NCI-H446 (cell line): ENCODE results near the gene RERE.

ENCODE experiments used
- DNase-seq, 2 experiments: peaks; one replicate each; lab custom pipeline; 2025; lab: John Stamatoyannopoulos, UW

The RERE gene

DNA sequence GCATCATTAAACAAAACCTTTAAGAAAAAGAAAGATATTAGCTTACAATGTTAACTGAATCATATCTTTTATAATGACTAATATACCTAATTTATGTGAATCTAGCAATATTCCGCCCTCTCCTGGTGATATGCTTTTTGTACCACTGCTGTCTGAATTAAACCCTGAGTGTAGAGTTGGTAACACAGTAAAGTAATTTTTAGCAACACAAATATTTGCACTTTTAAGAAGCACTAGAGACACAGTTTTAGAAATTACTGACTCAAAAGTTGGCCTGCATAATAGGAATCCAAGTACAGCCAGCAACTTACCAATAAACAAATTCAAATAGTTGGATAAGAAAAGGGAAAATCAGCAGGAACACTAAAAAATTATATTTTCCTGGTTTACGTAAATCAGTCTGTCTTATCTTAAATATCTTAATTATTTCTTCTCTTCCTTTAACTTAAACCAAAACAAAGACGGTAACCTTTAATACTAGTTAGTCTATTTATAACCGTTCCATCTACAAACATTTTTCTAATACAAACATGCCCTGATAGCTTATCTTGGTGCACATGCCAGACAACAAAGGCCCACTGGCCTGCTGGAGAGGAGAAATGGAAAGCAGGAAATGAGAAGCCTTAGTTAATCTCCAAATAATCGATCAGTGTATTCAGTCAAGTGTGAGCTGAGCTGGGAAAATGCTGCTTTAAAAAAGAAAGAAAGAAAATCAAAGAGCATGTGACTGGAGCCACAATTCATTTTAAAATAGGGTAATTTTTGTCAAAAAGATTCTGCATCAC lies 246.0 kb downstream of the RERE start:
- no peak for DNase-seq

DNA sequence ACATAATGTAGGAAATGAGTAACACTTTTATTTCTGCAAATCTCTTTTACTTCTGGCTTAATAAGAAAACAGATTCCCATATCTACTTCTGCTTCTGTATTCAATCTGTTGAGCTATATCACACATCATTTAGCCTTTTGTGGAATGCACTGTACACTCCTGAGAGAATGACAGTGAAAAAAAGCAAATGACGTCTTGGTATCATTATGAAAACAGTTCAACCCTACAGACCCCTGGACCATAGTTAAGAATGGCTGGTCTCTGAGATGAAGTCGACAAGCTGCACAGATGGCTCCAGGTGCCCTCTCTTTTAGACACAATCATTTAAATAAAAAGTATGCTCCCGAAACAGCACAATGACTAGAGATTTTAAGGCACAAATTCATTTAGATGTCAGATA lies 247.0 kb downstream of the RERE start:
- DNase-seq, result no peak

DNA sequence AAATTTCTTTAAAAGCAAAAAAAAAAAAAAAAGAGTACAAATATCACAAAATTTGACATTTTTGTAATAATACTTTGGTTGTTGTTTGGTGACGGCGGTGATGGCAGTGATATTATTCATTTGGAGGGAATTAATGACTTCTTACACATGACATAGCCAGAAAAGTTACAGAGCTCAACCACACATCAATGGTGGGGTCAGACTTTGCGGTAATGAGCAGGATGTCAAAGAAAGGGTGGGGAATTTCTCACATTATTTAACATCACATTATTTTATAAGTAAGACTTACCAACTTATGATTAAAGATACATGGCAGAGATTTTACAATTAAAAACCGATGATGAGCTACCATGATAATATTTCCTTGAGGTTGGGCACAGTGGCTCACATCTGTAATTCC lies 248.2 kb downstream of the RERE start:
- no peak for DNase-seq

DNA sequence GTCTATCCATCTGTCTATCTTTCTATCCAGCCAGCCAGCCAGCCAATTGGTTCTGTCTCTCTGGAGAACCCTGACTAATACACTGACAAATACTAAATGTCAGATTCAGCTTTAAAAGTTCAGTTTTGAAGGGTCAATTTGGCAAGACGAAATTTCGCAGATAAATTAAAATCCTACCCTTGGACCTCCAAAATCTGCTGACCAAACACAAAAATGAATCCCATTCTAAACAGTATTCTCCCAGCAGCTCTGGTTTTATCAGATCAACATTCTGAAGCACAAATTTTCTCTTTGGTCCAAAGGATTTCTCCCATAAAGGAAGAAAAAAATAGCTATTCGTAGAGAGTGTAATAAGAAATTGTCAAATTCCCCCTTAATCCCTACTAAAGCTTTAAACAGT lies 248.6 kb downstream of the RERE start:
- no peak for DNase-seq

DNA sequence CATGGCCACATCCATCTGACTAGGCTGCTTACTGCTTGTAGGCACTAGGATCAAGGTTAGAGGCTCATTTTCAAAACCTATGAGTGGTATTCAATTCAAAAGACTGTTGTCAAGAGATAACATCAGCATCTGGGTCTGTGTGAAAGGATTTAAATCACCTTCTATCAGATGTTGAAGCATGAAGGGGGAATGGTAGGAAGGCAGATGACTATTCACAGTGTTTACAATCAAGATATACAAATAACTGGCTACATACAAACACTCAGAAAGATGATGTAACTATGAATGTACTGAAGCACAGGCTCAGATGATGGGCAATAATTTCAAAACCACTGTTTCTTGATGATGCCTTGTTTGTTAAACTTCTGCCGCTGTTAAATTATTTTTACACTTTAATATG lies 250.3 kb downstream of the RERE start:
- no peak for DNase-seq

DNA sequence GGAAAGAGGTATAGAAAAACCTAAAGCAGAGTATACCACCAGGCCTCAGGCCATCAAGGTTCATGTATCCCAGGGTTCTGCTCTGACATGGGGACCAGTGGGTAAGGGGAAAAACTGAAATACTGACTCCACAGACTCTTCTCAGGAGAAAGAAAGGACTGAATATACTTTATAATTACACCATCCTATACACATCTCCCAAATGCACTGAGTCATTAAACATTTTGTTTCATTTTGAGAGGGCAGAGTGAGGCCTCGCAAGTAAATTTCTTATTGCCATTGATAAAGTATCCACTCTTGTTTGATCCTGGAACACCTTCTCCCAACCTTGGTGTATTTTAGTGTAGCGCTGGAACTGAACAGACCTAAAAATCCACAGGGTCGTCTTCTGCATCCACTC lies 251.6 kb downstream of the RERE start:
- DNase-seq, result no peak

DNA sequence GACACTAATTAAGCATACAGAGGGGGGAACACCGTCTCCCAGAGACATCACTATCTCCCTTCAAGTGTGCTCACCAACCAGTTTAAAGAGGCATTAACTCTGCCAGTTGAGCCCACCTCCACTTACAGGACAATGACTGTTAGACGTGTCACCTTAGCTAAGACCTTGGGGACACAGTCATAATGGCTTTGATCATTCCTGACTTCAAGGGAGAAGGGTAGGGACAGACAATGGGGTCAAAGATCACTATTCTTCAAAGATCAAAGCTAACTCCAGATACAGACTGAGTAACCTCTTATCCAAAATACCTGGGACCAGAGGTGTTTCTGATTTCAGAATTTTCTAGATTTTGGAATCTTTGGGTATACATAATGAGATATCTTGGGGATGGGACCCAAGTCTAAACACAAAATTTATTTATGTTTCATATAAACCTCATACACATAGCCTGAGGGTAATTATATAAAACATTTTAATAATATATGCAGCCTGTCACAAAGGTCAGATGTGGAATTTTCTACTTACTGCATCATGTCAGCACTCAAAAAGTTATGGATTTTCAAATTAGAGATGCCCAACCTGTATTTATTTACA lies 253.4 kb downstream of the RERE start:
- DNase-seq, result no peak

DNA sequence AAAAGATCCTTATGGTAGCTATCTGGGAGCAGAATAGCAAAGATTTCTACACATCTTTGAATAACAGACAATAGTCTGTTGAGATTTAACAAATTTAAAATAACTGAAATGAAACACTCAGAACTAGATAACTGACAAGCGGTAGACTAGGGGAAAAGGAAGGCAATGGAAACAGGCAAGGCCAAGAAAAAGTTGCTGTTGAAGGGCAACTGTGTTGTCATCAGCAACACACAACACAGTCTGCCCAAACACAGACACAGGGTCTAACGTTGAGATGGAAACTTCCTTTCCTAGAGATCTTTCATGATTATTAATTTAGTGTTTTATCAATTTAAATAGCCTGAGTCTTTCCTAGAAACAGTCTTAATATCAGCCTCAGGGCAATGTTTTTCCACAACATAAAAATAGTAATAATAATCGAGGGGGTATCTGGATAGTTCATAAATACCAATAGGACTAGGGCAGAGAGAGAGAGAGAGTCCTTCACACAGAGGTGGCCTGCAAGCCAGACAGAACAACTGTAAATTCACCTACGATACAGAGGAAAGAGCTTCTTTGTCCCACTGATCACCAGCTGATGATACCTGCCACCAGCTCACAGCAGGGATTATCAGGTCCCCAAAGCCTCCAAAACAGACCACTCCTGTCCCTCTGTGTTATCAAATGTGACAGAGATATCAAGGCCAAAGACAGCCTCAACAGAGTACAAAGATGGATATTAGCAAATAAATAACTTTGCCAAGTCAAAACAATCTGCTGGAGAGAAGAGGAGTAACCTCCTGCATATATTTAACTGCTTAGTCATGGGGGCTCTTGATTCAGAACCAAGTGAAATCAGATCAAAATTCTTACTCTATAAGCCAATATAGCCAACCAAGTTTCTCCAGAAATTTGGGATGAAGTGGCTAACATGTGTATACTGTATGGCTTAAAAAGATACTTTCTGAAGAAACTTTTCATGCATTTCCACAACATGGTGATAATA lies 254.3 kb downstream of the RERE start:
- DNase-seq, result no peak

DNA sequence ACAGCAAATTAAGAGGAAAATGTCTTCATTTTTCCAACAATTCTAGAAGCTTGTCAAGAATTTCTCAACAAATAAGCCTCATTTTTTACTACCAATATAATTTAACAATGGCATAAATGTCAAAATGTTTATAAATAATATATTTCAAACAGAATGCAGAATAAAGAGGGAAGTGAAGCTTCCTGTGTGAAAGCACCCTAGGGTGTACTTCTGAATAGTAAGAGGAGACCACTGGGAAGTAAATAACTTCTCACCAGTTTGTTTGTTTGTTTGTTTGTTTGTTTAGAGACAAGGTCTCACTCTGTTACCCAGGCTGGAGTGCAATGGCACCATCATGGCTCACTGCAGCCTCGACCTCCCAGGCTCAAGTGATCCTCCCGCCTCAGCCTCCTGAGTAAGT lies 255.2 kb downstream of the RERE start:
- DNase-seq, result no peak

DNA sequence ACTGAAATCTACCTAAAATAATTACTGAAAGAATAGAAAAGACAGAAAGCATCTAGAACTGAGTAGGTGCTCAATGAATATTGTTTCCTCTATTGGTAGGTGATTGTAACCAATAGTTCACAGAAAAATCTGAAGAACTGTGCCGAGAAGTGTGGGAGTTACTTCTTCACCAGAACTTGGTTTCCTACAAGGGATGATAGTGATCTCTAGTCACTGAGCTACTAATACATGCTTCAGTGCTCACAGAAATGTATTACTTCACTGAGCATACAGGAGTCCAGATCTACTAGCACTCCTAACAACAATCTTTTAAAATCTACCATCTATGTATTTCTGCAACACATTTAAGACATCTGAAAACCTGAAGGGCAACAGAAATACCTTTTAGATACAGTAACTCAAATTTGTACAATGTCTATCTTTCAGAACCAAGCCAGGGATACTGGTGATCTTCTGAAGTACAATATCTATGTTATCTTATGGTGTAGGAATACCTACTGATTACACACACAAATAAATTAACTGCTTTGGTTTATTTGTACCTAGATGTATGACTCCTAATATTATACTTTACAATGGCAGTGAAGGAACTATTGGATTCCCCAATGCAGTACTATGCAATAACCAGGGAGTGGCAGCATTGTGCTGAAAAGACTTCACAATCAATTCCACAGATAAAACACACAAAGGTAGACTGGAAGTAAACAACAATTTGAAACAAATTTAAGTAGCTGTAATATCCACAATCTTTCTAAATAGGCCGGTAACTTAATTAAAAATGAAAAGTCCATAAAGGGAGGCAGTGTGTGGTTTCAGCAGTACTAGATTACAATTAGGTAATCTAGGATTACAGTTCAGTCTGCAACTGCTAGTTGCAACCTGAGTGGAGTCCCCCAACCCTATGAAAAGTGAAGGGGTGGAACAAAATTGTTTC lies 256.6 kb downstream of the RERE start:
- DNase-seq, result peak; percentile 36 to 72

DNA sequence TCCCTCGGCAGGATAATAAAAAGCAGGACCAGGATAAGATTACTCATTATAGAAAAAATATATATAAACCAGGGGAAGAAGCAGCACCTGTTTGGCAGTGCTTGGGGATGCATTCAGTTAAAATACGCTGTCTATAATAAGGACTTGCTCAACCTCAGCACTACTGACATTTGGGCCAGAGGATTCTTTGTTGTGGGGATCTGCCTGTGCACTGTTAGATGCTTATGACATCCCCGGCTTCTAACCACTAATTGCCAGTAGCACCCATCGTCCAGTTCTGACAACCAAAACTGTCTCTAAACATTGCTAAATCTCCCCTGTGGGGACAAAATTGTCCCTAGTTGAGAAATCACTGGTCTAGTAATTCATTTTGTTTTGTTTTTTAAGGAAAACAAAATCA lies 257.4 kb downstream of the RERE start:
- no peak for DNase-seq

DNA sequence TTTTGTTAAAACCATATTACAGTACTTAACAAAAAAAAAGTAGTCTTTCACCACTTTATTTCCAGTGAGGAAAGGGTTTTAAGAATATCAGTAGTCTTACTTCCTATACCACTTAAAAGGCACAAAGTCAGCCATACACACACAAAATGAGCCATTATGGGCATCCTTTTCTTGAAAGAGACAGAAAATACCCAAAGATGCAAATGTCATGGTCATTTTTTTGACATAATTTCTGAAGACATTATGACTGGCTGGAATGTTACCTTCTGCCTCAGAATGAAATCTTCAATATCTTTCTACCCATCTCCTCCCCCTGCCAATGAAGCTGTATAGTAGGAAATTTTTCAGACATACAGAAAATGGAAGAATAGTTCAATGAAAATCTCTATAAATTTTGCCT lies 261.9 kb downstream of the RERE start:
- DNase-seq, result no peak

DNA sequence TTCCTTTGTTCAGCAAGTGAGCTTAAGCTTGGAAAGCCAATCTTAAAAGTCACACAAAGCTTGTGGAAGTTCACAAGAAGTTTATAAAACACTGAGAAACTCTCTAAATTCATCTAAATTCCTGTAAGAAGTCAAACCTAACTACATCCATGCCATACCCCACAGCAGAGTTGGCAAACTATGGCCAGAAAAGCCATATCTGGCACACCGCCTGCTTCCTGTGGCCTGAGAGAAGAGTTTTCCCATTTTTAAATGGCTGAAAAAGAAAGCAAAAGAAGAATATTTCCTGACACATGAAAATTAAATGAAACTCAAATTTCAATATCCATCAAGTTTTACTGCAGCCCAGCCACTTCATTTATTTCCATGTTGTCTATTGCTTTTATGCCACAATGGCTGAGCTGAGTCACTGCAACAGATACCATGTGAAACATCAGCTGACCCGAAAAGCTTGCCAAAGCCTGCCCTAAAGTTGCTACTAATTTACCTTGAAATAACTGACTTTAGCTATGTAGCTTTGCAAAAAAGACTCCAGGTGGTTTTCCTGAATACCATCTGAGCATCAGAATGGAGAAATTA lies 262.4 kb downstream of the RERE start:
- peak; percentile 19 to 51 for DNase-seq

DNA sequence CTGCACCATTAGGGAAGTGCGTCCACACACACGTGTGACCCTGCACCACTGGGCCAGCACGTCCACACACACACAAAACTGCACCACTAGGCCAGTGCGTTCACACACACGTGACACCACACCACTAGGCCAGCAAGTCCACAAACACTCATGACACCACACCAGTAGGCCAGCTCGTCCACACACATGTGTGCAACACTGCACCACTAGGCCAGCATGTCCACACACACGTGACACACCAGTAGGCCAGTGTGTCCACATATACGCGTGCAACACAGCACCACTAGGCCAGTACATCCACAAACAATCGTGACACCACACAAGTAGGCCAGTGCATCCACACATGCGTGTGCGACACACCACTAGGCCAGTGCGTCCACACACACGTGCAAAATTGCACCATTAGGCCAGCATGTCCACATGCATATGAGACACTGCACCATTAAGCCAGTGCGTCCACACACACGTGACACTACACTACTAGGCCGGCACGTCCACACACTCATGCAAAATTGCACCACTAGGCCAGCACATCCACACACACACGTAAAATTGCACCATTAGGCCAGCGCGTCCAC lies 264.5 kb downstream of the RERE start:
- DNase-seq, result no peak

DNA sequence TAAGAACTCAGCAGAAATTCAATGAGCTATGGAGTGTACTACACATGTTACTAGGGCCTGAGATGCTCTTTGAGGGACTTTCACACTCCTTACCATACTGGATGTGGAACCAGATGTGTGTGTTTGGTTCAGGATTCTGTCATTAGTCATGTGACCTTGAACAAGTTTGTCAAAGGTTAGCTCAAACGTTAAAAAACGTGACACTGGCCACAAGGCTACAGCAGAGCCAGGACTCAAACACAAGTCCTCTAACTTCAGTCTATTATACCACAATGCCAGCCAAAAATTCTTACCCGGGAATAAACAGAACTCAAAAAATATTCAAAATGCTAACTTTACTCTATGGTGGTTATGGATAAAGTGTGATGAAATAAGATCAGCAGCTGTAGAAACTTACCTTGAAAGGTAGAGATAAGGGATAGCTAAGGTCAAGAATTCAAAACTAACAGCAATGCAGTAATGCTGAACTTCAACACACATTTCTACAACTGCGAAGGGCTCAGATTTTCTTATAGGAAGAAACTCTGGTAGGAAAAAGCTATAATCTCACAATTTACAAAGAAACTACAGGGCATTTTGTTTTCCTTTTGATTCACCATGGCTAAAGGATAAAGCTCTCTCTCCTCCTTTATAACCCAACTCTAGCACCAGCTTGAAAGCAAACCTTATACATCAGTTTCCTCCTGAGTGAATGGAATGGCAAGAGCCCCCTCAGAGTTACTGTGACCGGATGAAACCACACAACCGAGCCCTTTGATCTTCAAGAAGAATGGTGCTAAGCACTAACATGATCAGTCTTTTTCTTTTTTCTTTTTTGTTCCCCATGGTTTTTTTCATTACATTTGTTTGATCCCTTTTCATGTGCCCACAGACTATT lies 265.6 kb downstream of the RERE start:
- no peak for DNase-seq

DNA sequence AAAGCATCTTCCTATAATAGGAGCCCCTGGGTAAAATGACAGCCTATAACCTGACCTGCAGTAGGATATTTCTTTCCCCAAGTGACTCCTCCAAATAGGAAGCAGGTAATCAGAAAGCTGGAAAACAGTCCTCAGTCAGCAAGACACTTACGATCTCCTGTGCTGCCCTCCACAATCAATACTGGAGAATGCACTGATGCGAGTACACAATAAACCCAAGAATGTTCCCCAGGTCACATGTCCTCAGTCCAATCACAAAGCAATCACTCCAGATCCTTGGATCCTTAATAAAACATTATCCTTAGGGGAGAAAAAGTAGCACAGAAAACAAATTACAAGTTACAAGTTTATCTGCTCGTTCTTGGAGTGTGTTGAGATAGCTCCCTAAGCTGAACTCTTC lies 266.4 kb downstream of the RERE start:
- no peak for DNase-seq

DNA sequence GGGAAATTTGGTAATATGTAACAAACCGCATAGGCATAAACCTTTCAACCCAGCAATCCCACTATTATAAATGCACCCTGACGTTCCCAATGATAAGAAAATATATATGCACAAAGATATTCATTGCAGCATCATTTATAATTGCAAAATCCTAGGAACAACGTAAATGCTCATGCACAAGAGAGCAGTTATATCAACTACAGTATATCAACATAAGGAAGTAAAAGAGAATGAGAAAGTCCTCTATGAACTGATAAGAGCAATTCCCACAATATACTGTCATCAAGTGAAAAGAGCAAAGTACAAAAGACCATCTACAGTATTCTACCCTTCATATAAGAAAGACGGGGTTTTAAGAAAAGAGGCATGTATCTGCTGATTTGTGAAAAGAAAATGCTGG lies 269.6 kb downstream of the RERE start:
- DNase-seq, result no peak

DNA sequence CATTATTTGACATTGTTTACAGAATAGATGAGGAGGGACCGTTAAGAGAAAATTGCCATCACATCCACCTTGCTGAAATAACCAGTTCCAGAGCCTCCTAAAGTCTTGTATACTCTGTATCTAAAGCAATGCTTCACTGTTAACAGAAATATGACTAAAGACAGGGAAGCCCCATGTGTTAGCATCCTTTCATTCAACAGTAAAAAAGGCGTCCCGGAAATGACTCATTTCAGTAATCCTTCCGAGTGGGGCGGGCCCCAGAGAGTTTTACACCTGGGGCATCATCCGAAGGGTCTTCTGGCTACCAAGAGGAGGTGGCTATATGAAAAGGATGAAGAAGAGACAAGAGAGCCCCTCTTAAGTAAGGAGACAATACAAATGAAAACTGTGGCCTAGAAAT lies 272.4 kb downstream of the RERE start:
- DNase-seq, result no peak

DNA sequence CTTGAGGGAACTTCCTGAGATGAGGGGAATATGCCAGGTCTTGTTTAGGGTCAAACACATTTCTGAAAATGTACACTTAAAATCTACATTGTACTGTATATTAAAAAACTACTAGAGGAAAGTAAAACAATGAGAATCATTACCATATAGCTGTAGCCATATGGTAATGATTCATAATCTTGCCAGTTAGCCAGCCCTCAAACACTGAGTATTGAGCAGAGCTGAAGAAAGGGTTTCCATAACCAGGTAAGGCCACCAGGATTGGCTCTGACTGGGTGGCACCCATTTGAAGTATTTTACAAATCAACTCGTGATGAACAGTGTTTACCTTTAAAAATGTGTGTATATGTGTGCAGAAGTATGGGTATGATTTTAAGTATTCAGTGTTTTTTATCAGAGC lies 272.8 kb downstream of the RERE start:
- DNase-seq, result no peak

DNA sequence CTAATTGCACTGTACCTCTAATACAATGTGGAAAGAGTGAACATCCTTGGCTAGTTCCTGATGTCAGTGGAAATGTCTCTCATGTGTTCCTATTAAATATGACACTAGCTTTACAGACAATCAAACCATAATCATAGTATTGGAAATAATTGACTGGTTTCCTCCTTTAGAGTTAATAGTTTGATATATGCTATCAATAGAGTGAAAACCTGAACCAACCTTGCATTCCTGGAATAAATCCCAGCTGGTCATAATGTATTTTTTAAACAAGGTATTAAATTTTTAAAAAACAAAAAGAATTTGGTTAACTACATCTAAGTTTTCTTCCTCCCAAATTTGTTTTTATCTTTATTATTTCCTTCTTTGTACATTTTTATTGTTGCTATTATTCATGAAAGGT lies 273.5 kb downstream of the RERE start:
- DNase-seq, result no peak
